Measurements from ENCODE around the gene FANCL.

DNA sequence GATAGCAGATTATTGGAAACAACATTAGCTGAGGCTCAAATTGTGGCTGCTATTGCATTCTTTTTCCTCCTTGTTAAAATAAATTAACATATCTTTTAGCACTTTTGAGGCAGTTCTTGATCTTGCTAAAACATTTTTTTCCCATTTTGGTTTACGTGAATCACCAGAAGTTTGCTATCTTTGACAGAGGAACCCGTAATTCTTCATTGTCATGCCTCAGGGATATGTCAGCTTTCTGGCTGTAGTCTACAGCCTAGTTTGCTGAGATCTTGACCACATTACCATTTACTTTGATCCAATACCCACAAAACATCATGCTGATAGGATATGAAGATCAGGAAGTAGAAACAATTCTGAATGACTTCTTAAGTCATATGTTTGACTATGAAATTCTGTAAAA, 25.1 kb upstream of the FANCL start:
- TF ChIP-seq, protein P1, sequence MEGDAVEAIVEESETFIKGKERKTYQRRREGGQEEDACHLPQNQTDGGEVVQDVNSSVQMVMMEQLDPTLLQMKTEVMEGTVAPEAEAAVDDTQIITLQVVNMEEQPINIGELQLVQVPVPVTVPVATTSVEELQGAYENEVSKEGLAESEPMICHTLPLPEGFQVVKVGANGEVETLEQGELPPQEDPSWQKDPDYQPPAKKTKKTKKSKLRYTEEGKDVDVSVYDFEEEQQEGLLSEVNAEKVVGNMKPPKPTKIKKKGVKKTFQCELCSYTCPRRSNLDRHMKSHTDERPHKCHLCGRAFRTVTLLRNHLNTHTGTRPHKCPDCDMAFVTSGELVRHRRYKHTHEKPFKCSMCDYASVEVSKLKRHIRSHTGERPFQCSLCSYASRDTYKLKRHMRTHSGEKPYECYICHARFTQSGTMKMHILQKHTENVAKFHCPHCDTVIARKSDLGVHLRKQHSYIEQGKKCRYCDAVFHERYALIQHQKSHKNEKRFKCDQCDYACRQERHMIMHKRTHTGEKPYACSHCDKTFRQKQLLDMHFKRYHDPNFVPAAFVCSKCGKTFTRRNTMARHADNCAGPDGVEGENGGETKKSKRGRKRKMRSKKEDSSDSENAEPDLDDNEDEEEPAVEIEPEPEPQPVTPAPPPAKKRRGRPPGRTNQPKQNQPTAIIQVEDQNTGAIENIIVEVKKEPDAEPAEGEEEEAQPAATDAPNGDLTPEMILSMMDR (IDR thresholded peaks at IDR 0.05), result no peak
- TF ChIP-seq EP300 (IDR thresholded peaks at IDR 0.05) (no peak), POLR2A (IDR thresholded peaks at IDR 0.05) (no peak), POLR2AphosphoS5 (IDR thresholded peaks at IDR 0.05) (no peak)
